Smooth muscle cell (in vitro differentiated cells): ENCODE results near the gene ISCA1. TPM values are rescaled to one million over a fixed set of nuclear protein-coding genes. Genes with fewer than 3 reads are reported as not detected.

Experiments
- DNase-seq: peaks from one replicate; lab custom pipeline; 2025; ENCODE audit not compliant: unreplicated experiment; lab: John Stamatoyannopoulos, UW
- H2AFZ ChIP-seq: fragments of 200-600 bp; sonication (generic); 2 replicates; pipeline ENCODE4 v1.6.0; 2016; ENCODE audit warnings: antibody characterized with exemption, low read depth, mild to moderate bottlenecking
- H3F3A ChIP-seq: fragments of 200-600 bp; sonication (generic); 2 replicates; pipeline ENCODE4 v1.6.0; 2017; ENCODE audit warnings: antibody characterized with exemption, low read depth
- H3K27ac ChIP-seq: fragments of 200-600 bp; sonication (generic); 2 replicates; pipeline ENCODE4 v1.5.1; 2016; ENCODE audit warnings: low read depth, mild to moderate bottlenecking
- H3K27me3 ChIP-seq: fragments of 200-600 bp; sonication (generic); 2 replicates; pipeline ENCODE4 v1.6.1; 2016; ENCODE audit warnings: low read depth, mild to moderate bottlenecking
- H3K36me3 ChIP-seq: fragments of 200-600 bp; sonication (generic); 2 replicates; pipeline ENCODE4 v1.5.1; 2016; ENCODE audit warnings: low read depth
- H3K4me1 ChIP-seq: fragments of 200-600 bp; sonication (generic); 2 replicates; pipeline ENCODE4 v1.5.1; 2016; ENCODE audit warnings: low read depth
- H3K4me2 ChIP-seq: fragments of 200-600 bp; sonication (generic); 2 replicates; pipeline ENCODE4 v1.6.0; 2016; ENCODE audit warnings: mild to moderate bottlenecking
- H3K4me3 ChIP-seq: fragments of 200-600 bp; sonication (generic); 2 replicates; pipeline ENCODE4 v1.5.1; 2016; ENCODE audit warnings: mild to moderate bottlenecking
- H3K79me2 ChIP-seq: fragments of 200-600 bp; sonication (generic); 2 replicates; pipeline ENCODE4 v1.6.0; 2016; ENCODE audit warnings: low read depth, mild to moderate bottlenecking
- H3K9ac ChIP-seq: fragments of 200-600 bp; sonication (generic); 2 replicates; pipeline ENCODE4 v1.6.0; 2016; ENCODE audit warnings: low read depth
- H3K9me3 ChIP-seq: fragments of 200-600 bp; sonication (generic); replicated peaks from 2 replicates; pipeline ENCODE4 v1.5.1; 2016; ENCODE audit warnings: low read depth
- H4K20me1 ChIP-seq: fragments of 200-600 bp; sonication (generic); 2 replicates; pipeline ENCODE4 v1.6.0; 2016; ENCODE audit warnings: low read depth
- WGBS: methylation state at CpG from one replicate; pipeline ENCODE4 v1.1.7; 2016; ENCODE audit warnings: low lambda C conversion rate; 5-methylcytosine and 5-hydroxymethylcytosine counted together
- polyA plus RNA-seq: library from polyadenylated mRNA; unstranded; fragments of >200 nt; fragmentation: Nextera tagmentation; extraction: Ambion mirVana; gene quantifications from 2 replicates; pipeline ENCODE4 v1.2.1, GENCODE V29; 2016
- total RNA-seq: library from RNA; depleted of rRNA; stranded (reverse); fragments of >200 nt; gene quantifications from 2 replicates; pipeline ENCODE4 v1.2.3, GENCODE V29; 2014
- TF ChIP-seq, protein P1 (sequence below): fragments of 200-600 bp; sonication (generic); IDR thresholded peaks from 2 replicates; pipeline ENCODE4 v1.5.1; 2017; ENCODE audit warnings: borderline replicate concordance, mild to moderate bottlenecking, antibody characterized with exemption; ENCODE audit not compliant: insufficient read depth, poor library complexity, severe bottlenecking

ISCA1 gene
- total and polyA plus RNA-seq, 2 experiments from 2014 or later: 19.8 to 38.9 TPM

DNA sequence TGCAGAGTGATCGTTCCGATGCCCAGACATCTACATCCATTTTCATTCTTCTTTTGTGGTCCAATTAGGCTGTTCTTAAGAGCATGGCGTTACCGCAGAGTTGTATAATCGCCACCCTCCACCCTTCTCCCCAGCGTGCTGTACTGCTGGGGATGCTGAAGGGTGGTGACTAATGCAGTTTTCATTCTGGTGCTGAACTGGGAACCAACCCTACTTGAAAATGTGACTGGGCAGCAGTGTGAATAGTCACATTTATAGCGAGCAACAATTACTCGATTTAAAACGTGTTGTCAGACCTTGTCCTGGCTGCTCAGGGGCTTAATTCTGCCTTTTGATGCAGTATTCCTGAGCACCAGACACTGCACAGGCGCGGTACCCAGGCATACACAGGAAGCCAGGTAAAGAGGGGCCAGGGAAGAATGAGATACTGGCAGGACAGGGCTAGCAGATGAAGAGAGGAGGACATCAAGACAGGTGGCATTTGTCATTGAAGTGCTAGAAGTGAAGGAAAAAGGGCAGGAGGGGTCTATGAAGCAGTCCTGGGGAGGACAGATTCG lies 719 bp upstream of the ISCA1 start:
- Histone ChIP-seq H3K4me3 (peak overlapping the region; percentile 89), H3K79me2 (peaks cover 36% of the 10 kb centered on the region), H2AFZ (no peak overlapping the region), H4K20me1 (peaks cover 19% of the 10 kb centered on the region), H3F3A (no peaks in the 10 kb centered on the region), H3K4me1 (peaks cover 23% of the 10 kb centered on the region), H3K36me3 (no peaks in the 10 kb centered on the region), H3K27ac (peak overlapping the region; percentile 97), H3K27me3 (no peaks in the 10 kb centered on the region), H3K9me3 (no peaks in the 10 kb centered on the region), H3K9ac (peak overlapping the region; percentile 94), H3K4me2 (peak overlapping the region; percentile 92)
- TF ChIP-seq, protein P1, sequence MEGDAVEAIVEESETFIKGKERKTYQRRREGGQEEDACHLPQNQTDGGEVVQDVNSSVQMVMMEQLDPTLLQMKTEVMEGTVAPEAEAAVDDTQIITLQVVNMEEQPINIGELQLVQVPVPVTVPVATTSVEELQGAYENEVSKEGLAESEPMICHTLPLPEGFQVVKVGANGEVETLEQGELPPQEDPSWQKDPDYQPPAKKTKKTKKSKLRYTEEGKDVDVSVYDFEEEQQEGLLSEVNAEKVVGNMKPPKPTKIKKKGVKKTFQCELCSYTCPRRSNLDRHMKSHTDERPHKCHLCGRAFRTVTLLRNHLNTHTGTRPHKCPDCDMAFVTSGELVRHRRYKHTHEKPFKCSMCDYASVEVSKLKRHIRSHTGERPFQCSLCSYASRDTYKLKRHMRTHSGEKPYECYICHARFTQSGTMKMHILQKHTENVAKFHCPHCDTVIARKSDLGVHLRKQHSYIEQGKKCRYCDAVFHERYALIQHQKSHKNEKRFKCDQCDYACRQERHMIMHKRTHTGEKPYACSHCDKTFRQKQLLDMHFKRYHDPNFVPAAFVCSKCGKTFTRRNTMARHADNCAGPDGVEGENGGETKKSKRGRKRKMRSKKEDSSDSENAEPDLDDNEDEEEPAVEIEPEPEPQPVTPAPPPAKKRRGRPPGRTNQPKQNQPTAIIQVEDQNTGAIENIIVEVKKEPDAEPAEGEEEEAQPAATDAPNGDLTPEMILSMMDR: no peak
- no peak for DNase-seq
- WGBS: 28% methylated on average over 12 of the region's 12 CpGs

DNA sequence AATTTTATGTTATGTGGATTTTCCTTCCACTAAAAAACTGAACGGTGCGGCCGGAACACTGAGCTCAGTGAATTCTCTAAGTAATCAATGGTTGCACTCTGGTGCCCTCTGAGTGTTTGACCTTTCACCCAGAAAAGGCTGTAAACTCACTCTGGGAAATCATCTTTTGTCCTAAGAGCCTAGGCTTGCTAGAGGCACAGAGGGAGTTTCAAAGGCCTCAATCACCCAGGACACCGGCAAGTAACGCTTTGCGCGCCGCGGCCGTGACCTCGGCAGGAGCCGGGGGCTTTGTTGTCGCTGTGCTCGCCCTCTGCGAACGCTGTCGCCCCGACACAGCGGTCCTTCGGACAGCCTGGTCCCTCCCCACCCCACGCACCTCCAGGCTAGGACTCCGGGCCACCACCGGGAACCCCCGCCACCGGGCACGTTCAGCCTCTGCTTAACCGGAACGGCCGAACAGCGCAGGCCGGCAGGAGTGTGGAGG lies 703 bp downstream of the ISCA1 start:
- peak overlapping the region; percentile 89 for H3K4me3 ChIP-seq
- H3K27ac ChIP-seq: peak overlapping the region; percentile 97
- no peaks in the 10 kb centered on the region for H3K27me3 ChIP-seq
- no peaks in the 10 kb centered on the region for H3F3A ChIP-seq
- H3K36me3 ChIP-seq: no peaks in the 10 kb centered on the region
- H3K4me2 ChIP-seq: peak overlapping the region; percentile 92
- H2AFZ ChIP-seq: peak overlapping the region; percentile 81
- peak overlapping the region; percentile 94 for H3K9ac ChIP-seq
- DNase-seq: no peak
- WGBS: under 1% methylated on average over 31 of the region's 31 CpGs
- H3K9me3 ChIP-seq: no peaks in the 10 kb centered on the region
- peaks cover 48% of the 10 kb centered on the region for H3K79me2 ChIP-seq
- peaks cover 30% of the 10 kb centered on the region for H4K20me1 ChIP-seq
- TF ChIP-seq, protein P1: no peak
- H3K4me1 ChIP-seq: peaks cover 14% of the 10 kb centered on the region

DNA sequence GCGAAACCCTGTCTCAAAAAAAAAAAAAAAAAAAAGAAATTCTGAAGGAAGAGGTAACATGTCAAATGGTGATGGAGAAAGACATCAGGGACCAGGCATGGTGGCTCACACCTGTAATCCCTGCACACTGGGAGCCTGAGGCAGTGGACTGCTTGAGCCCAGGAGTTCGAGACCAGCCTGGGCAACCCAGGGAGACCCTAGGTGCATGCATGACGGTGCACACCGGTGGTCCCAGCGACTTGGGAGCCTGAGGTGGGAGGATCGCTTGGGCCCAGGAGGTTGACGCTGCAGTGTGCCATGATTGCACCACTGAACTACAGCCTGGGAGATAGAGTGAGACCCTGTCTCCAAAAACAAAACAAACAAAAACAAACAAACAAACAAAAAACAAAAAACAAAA lies 1.8 kb downstream of the ISCA1 start:
- peak overlapping the region; percentile 89 for H3K4me3 ChIP-seq
- H3K4me2 ChIP-seq: no peak overlapping the region
- H3K27me3 ChIP-seq: no peaks in the 10 kb centered on the region
- no peak overlapping the region for H3K9ac ChIP-seq
- H3K27ac ChIP-seq: no peak overlapping the region
- no peaks in the 10 kb centered on the region for H3K36me3 ChIP-seq
- no peaks in the 10 kb centered on the region for H3F3A ChIP-seq
- H3K79me2 ChIP-seq: peaks cover 52% of the 10 kb centered on the region
- H2AFZ ChIP-seq: no peak overlapping the region
- DNase-seq: no peak
- no peaks in the 10 kb centered on the region for H3K9me3 ChIP-seq
- TF ChIP-seq, protein P1: no peak
- H4K20me1 ChIP-seq: peaks cover 38% of the 10 kb centered on the region
- WGBS: 94% methylated on average over 7 of the region's 7 CpGs
- peaks cover 12% of the 10 kb centered on the region for H3K4me1 ChIP-seq

DNA sequence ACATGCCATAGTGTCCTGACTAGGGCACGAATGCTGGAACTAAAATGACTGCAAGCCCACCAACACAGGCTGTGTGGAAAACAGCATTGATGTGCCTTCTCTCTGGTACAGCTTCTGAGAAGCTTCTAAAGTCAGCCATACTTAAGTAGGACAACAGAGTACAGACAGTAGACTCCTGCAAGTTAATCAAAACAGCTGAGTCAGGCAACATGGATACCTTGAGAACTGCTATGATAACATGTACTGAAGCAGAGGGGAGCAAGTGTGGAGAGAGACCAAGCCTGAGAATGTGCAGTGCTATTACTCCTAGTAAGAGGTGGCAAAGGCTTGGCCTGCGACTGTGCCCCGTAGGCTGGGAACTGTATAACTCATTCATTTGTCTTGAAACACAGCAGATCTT lies 2.5 kb downstream of the ISCA1 start:
- TF ChIP-seq, protein P1: no peak
- H3K27ac ChIP-seq: no peak overlapping the region
- no peaks in the 10 kb centered on the region for H3K36me3 ChIP-seq
- no peak overlapping the region for H3K9ac ChIP-seq
- H3K27me3 ChIP-seq: no peaks in the 10 kb centered on the region
- H3K79me2 ChIP-seq: peaks cover 54% of the 10 kb centered on the region
- H3K9me3 ChIP-seq: no peaks in the 10 kb centered on the region
- H2AFZ ChIP-seq: no peak overlapping the region
- H3K4me3 ChIP-seq: no peak overlapping the region
- H3K4me1 ChIP-seq: peaks cover 12% of the 10 kb centered on the region
- H4K20me1 ChIP-seq: peaks cover 45% of the 10 kb centered on the region
- no peak overlapping the region for H3K4me2 ChIP-seq
- no peak for DNase-seq
- WGBS: 94% methylated on average over 3 of the region's 3 CpGs
- no peaks in the 10 kb centered on the region for H3F3A ChIP-seq
